HEK293T (cell line): ENCODE data around the gene SLAMF7.

Experiments
- ARNT ChIP-seq: fragments of 450-650 bp; IDR thresholded peaks from 2 replicates; pipeline ENCODE4 v1.6.1; 2017; ENCODE audit warnings: mild to moderate bottlenecking
- ELF4 ChIP-seq: fragments of 450-650 bp; IDR thresholded peaks from 2 replicates; pipeline ENCODE4 v1.6.1; 2017; ENCODE audit warnings: antibody characterized with exemption
- FOXA1 ChIP-seq: fragments of 450-650 bp; IDR thresholded peaks from 2 replicates; pipeline ENCODE4 v1.6.1; 2016; ENCODE audit warnings: mild to moderate bottlenecking
- FOXK2 ChIP-seq: fragments of 450-650 bp; IDR thresholded peaks from 2 replicates; pipeline ENCODE4 v1.6.1; 2016; ENCODE audit warnings: mild to moderate bottlenecking
- FOXM1 ChIP-seq: fragments of 450-650 bp; IDR thresholded peaks from 2 replicates; pipeline ENCODE4 v1.6.1; 2017; ENCODE audit warnings: mild to moderate bottlenecking, borderline replicate concordance
- HDGF ChIP-seq: fragments of 450-650 bp; IDR thresholded peaks from 2 replicates; pipeline ENCODE4 v1.6.1; 2017; ENCODE audit warnings: antibody characterized with exemption, borderline replicate concordance
- LEF1 ChIP-seq: fragments of 450-650 bp; IDR thresholded peaks from 2 replicates; pipeline ENCODE4 v1.6.1; 2017; ENCODE audit warnings: mild to moderate bottlenecking, borderline replicate concordance
- NFRKB ChIP-seq: fragments of 450-650 bp; IDR thresholded peaks from 2 replicates; pipeline ENCODE4 v1.6.1; 2016; ENCODE audit warnings: mild to moderate bottlenecking, moderate library complexity
- SP1 ChIP-seq: fragments of 450-650 bp; IDR thresholded peaks from 2 replicates; pipeline ENCODE4 v1.6.1; 2017

- no peak for TF ChIP-seq FOXM1
- TF ChIP-seq SP1: no peak
- TF ChIP-seq NFRKB: no peak
- TF ChIP-seq ARNT: no peak
- TF ChIP-seq LEF1: no peak
- TF ChIP-seq ELF4: no peak
- no peak for TF ChIP-seq FOXK2
- TF ChIP-seq FOXA1: no peak
- no peak for TF ChIP-seq HDGF
Measured at GRCh38 chr1:160748181-160748877, 9.3 kb downstream of the SLAMF7 start.
